A549 (cell line): ENCODE results near the gene TSPEAR. TPM values are rescaled to one million over a fixed set of nuclear protein-coding genes. Genes with fewer than 3 reads are reported as not detected.
"Not testable (repeated sequence)": the region's sequence is repeated elsewhere in the genome, so short reads cannot be mapped to it uniquely, and the experiment has no call there.

Experiments
- ATAC-seq, 2 experiments: fragments of 200-7000 bp in 1 of 2; fragments of >200 bp in 1 of 2; cut with Nextera tagmentation in 1 of 2; cut with Tn5 transposase in 1 of 2; 3 replicates each; pipeline versions ENCODE4 v1.8.0 to v1.9.1; 2018 to 2020; ENCODE audit warnings: mild to moderate bottlenecking in 1 of 2, moderate library complexity in 1 of 2
- CTCF ChIA-PET: fragments of 300-600 bp; sonication (Branson Sonifier 250); formaldehyde crosslinking; extraction: SDS; loops from one replicate; lab custom pipeline; 2021; ENCODE audit warnings: antibody characterized with exemption, inconsistent platforms; lab: Yijun Ruan, JAX
- POLR2A ChIA-PET: fragments of 350-600 bp; formaldehyde crosslinking; extraction: SDS; loops from one replicate; lab custom pipeline; 2021; ENCODE audit warnings: antibody characterized with exemption, inconsistent platforms; lab: Yijun Ruan, JAX
- DNase-seq, 2 experiments: peaks; one replicate each; pipeline versions ENCODE4 v3.0.0 to v3.0.0-alpha.2; 2011 to 2016; ENCODE audit warnings: low read depth in 1 of 2, low spot score in 1 of 2
- FAIRE-seq: peaks from 2 replicates; lab custom pipeline; 2011; peaks lifted over from hg19 to GRCh38; lab: Jason Lieb, UNC
- H3K27ac ChIP-seq, 2 experiments: fragments of >200 bp; sonication (Bioruptor Twin); formaldehyde crosslinking; 3 replicates each; pipeline ENCODE4 v1.5.1; 2016 to 2017
- H3K4me1 ChIP-seq: fragments of >200 bp; sonication (Bioruptor Twin); formaldehyde crosslinking; 3 replicates; pipeline ENCODE4 v1.6.1; 2016
- H3K4me2 ChIP-seq: fragments of >200 bp; sonication (Bioruptor Twin); formaldehyde crosslinking; 3 replicates; pipeline ENCODE4 v1.6.1; 2016
- H3K4me3 ChIP-seq: fragments of >200 bp; sonication (Bioruptor Twin); formaldehyde crosslinking; 3 replicates; pipeline ENCODE4 v1.5.1; 2016
- H3K9me3 ChIP-seq: fragments of >200 bp; sonication (Bioruptor Twin); formaldehyde crosslinking; 3 replicates; pipeline ENCODE4 v1.6.1; 2016
- ATOH8 ChIP-seq: fragments of 250-450 bp; sonication (Bioruptor Pico); IDR thresholded peaks from 2 replicates; pipeline ENCODE4 v1.5.0; 2020; ENCODE audit warnings: low read depth, mild to moderate bottlenecking, moderate library complexity
- CBX8 ChIP-seq: fragments of 200-600 bp; sonication (generic); IDR thresholded peaks from 2 replicates; pipeline ENCODE4 v1.6.1; 2016
- CHD2 ChIP-seq: fragments of 150-350 bp; IDR thresholded peaks from 2 replicates; pipeline ENCODE4 v1.6.1; 2014; ENCODE audit warnings: low read length; ENCODE audit not compliant: partially characterized antibody
- EHF ChIP-seq: fragments of 250-450 bp; sonication (Bioruptor Pico); IDR thresholded peaks from 2 replicates; pipeline ENCODE4 v1.5.0; 2020; ENCODE audit warnings: mild to moderate bottlenecking
- FOSL2 ChIP-seq, 2 experiments: fragments of 450-650 bp in 1 of 2; fragments of >200 bp in 1 of 2; sonication (Bioruptor Twin) in 1 of 2; formaldehyde crosslinking; IDR thresholded peaks; 2 replicates each; pipeline versions ENCODE4 v1.5.0 to v1.6.1; 2016 to 2020; ENCODE audit warnings: mild to moderate bottlenecking in 1 of 2, moderate library complexity in 1 of 2
- FOXS1 ChIP-seq: fragments of 250-450 bp; sonication (Bioruptor Pico); IDR thresholded peaks from 2 replicates; pipeline ENCODE4 v1.5.0; 2020; ENCODE audit warnings: mild to moderate bottlenecking, moderate library complexity
- HDAC2 ChIP-seq: fragments of 200-600 bp; sonication (generic); IDR thresholded peaks from 2 replicates; pipeline ENCODE4 v1.6.1; 2016
- HOXA7 ChIP-seq: fragments of 250-450 bp; sonication (Bioruptor Pico); IDR thresholded peaks from 2 replicates; pipeline ENCODE4 v1.5.0; 2020; ENCODE audit warnings: mild to moderate bottlenecking, moderate library complexity
- JUN ChIP-seq, 2 experiments: fragments of >200 bp; sonication (Bioruptor Twin); formaldehyde crosslinking; IDR thresholded peaks; 2 replicates in 1 of 2; 3 replicates in 1 of 2; pipeline ENCODE4 v1.6.1; 2016 to 2017
- KDM1A ChIP-seq: fragments of 200-600 bp; sonication (generic); IDR thresholded peaks from 2 replicates; pipeline ENCODE4 v1.6.1; 2016; ENCODE audit warnings: low read depth, mild to moderate bottlenecking
- MAZ ChIP-seq: fragments of 150-350 bp; IDR thresholded peaks from 2 replicates; pipeline ENCODE4 v1.6.1; 2014; ENCODE audit warnings: antibody characterized with exemption, low read depth, low read length, borderline replicate concordance
- NR3C1 ChIP-seq: fragments of >200 bp; sonication (Bioruptor Twin); formaldehyde crosslinking; IDR thresholded peaks from 3 replicates; pipeline ENCODE4 v1.6.1; 2017
- PBX3 ChIP-seq: IDR thresholded peaks from 2 replicates; pipeline ENCODE4 v1.6.1; 2012
- POLR2A ChIP-seq: IDR thresholded peaks from 2 replicates; pipeline ENCODE4 v1.6.1; 2012; ENCODE audit warnings: mild to moderate bottlenecking, low read length
- TFCP2L1 ChIP-seq: fragments of 250-450 bp; sonication (Bioruptor Pico); IDR thresholded peaks from 2 replicates; pipeline ENCODE4 v1.5.0; 2021; ENCODE audit warnings: mild to moderate bottlenecking
- TP53 ChIP-seq: fragments of 250-450 bp; sonication (Bioruptor Pico); IDR thresholded peaks from 2 replicates; pipeline ENCODE4 v1.5.0; 2021; ENCODE audit warnings: mild to moderate bottlenecking, moderate library complexity
- ZC3H11A ChIP-seq: fragments of 450-650 bp; IDR thresholded peaks from 2 replicates; pipeline ENCODE4 v1.6.1; 2014; ENCODE audit warnings: antibody characterized with exemption, mild to moderate bottlenecking
- ZFP36 ChIP-seq: fragments of 450-650 bp; IDR thresholded peaks from 2 replicates; pipeline ENCODE4 v1.6.1; 2014; ENCODE audit warnings: borderline replicate concordance; ENCODE audit not compliant: partially characterized antibody
- WGBS: methylation state at CpG from one replicate; pipeline ENCODE4 v1.1.6; 2017; ENCODE audit errors: missing lambda C conversion rate; 5-methylcytosine and 5-hydroxymethylcytosine counted together
- polyA plus RNA-seq, 4 experiments: library from polyadenylated mRNA; depleted of rRNA in 3 of 4; stranded (reverse); fragments of >200 nt; fragmentation: RNase III in 1 of 4; extraction: RNeasy Plus Mini Kit Qiagen cat#74134 plus additional on column Dnase treatment in 1 of 4; gene quantifications; 2 replicates in 3 of 4; 3 replicates in 1 of 4; pipeline ENCODE4 v1.2.3, GENCODE V29; 2011 to 2017
- TF ChIP-seq, protein P1 (sequence below): IDR thresholded peaks from 2 replicates; pipeline ENCODE4 v1.6.1; 2012; ENCODE audit warnings: low read depth, borderline replicate concordance

TSPEAR gene
- polyA plus RNA-seq, 2 of the 4 experiments (the other 2 are of a cell fraction): not detected

DNA sequence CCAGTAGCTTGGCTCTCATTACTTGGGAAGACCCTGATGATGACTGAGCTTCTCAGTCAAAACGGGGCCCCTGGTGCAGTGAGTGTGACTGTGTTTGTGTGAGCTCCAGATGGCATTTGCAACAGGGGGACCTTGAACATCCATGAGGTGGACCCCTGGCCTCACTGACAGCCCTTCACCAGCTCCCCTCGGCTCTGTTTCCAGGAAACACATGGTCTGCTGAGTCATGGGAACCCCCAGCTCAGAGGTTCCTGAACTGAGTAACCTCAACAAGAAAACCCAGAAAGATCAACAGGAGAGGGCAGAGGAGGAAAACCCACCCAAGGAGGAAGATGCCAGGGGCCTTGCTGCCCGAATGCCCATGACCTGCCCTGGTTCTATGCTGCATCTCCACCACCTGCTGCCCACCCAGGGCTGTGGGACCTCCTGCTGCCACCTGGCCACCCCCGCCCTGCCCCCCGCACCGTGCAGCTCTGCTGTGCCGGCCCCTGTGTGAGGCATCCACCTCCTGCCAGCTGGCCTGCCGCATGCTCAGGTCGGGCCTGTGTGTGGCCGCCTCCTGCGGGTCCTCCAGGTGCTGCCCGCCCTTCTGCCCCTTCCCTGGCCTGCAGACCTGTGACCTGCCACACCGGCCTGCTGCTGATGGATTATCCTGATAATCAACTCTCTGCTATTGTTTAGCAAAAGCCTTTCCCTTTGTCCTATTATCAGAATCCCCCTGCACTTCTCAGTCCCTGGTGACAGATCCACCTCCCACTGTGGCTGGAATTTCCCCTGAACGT is 25.2 kb downstream of the TSPEAR start:
- Histone ChIP-seq H3K4me2 (no peak overlapping the region), H3K4me3 (no peak overlapping the region), H3K4me1 (no peaks in the 10 kb centered on the region), H3K27ac (no peak overlapping the region), H3K9me3 (no peaks in the 10 kb centered on the region)
- TF ChIP-seq, protein P1, sequence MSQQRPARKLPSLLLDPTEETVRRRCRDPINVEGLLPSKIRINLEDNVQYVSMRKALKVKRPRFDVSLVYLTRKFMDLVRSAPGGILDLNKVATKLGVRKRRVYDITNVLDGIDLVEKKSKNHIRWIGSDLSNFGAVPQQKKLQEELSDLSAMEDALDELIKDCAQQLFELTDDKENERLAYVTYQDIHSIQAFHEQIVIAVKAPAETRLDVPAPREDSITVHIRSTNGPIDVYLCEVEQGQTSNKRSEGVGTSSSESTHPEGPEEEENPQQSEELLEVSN: no peak
- TF ChIP-seq HOXA7: no peak
- ChIA-PET CTCF (no interaction called here), POLR2A (no interaction called here)
- no peak for DNase-seq
- no peak for FAIRE-seq
- no peak for ATAC-seq
- 35% methylated on average over 3 of the region's 14 CpGs for WGBS

GRCh38 chr21:44685050-44685449 is 26.3 kb downstream of the TSPEAR start:
- ATAC-seq, FAIRE-seq, CTCF ChIA-PET, POLR2A ChIA-PET, H3K4me2 ChIP-seq, H3K4me3 ChIP-seq, H3K27ac ChIP-seq, DNase-seq, H3K4me1 ChIP-seq, H3K9me3 ChIP-seq: not testable (repeated sequence)
- 30% methylated on average over 2 of the region's 6 CpGs for WGBS

- Histone ChIP-seq H3K9me3 (no peaks in the 10 kb centered on the region), H3K4me2 (no peak overlapping the region), H3K4me1 (no peaks in the 10 kb centered on the region), H3K27ac (no peak overlapping the region), H3K4me3 (no peak overlapping the region)
- 9% methylated on average over 6 of the region's 6 CpGs for WGBS
- FAIRE-seq (no peak), DNase-seq (no peak), ATAC-seq (no peak)
- ChIA-PET POLR2A (no interaction called here), CTCF (no interaction called here)
- TF ChIP-seq ZFP36 (no peak), FOSL2 (IDR thresholded peaks at IDR 0.05) (no peak), FOSL2 (CRISPR knock-in tag; IDR thresholded peaks at IDR 0.05) (no peak), KDM1A (no peak), TP53 (CRISPR knock-in tag) (no peak), FOXS1 (no peak)
These were observed 26.9 kb downstream of the TSPEAR start for GRCh38 chr21:44684483-44684882.

- no peaks in the 10 kb centered on the region for H3K9me3 ChIP-seq
- no peak for DNase-seq
- H3K4me1 ChIP-seq: no peaks in the 10 kb centered on the region
- no peak overlapping the region for H3K27ac ChIP-seq
- POLR2A ChIA-PET: no interaction called here
- H3K4me3 ChIP-seq: no peak overlapping the region
- CTCF ChIA-PET: interaction anchor here (0.8 kb wide), 1 partner anchor 10 kb away, joined by 3 read pairs; no protein-coding TSS in a partner anchor
- 29% methylated on average over 7 of the region's 7 CpGs for WGBS
- TF ChIP-seq NR3C1 (no peak), POLR2A (no peak), ATOH8 (CRISPR knock-in tag) (no peak), ZFP36 (no peak), CHD2 (no peak), JUN (IDR thresholded peaks at IDR 0.05) (no peak), TFCP2L1 (CRISPR knock-in tag) (no peak), HDAC2 (no peak), ZC3H11A (no peak), PBX3 (no peak), MAZ (no peak), TP53 (CRISPR knock-in tag) (no peak), CBX8 (no peak), EHF (no peak)
- no peak for ATAC-seq
- no peak overlapping the region for H3K4me2 ChIP-seq
- no peak for FAIRE-seq
These were observed 27.3 kb downstream of the TSPEAR start for GRCh38 chr21:44684077-44684476.
